Fibroblast of pulmonary artery (primary cell): ENCODE data around the gene FXYD7.
A peak's percentile ranks its signal among the peaks of the same experiment; 100 is the strongest.

Source experiments
- DNase-seq: peaks from one replicate; pipeline ENCODE4 v3.0.0-alpha.2; 2010; ENCODE audit warnings: low read depth
- H3K4me3 ChIP-seq: replicated peaks from 2 replicates; pipeline ENCODE4 v1.5.1; 2011; ENCODE audit warnings: low read depth, mild to moderate bottlenecking, control low read depth, low read length, moderate library complexity
- CTCF ChIP-seq: IDR thresholded peaks from 2 replicates; pipeline ENCODE4 v1.5.1; 2011; ENCODE audit warnings: mild to moderate bottlenecking, control low read depth, low read length, inconsistent platforms; ENCODE audit errors: missing control alignments

Gene FXYD7

GRCh38 chr19:35154525-35155406, 11.7 kb downstream of the FXYD7 start, which contains the start of gene FXYD5:
TSS of gene FXYD5 (plus strand) at chr19:35154735. CDS start at chr19:35155551, 816 bp downstream.
- peak; percentile 87 for DNase-seq
- TF ChIP-seq CTCF = peak; percentile 18
- peak within 1 kb of the TSS; percentile 89 for H3K4me3 ChIP-seq

- H3K4me3 ChIP-seq = peak overlapping the region; percentile 89
- no peak for DNase-seq
- TF ChIP-seq CTCF = no peak
These were observed 12.4 kb downstream of the FXYD7 start for GRCh38 chr19:35155441-35155840.

GRCh38 chr19:35155981-35156672, 13.1 kb downstream of the FXYD7 start:
- TF ChIP-seq CTCF = no peak
- peak overlapping the region; percentile 89 for H3K4me3 ChIP-seq
- DNase-seq = no peak

- no peak for DNase-seq
- no peak for TF ChIP-seq CTCF
- no peak overlapping the region for H3K4me3 ChIP-seq
These were observed 13.6 kb downstream of the FXYD7 start for GRCh38 chr19:35156673-35157014.

- no peak overlapping the region for H3K4me3 ChIP-seq
- no peak for TF ChIP-seq CTCF
- DNase-seq = no peak
These were observed 14.4 kb downstream of the FXYD7 start for GRCh38 chr19:35157431-35157830.

- DNase-seq = no peak
- no peak for TF ChIP-seq CTCF
- H3K4me3 ChIP-seq = no peak overlapping the region
These were observed 16.6 kb downstream of the FXYD7 start for GRCh38 chr19:35159606-35160005.
